B cell (primary cell): ENCODE results near the gene HIBCH. TPM values are rescaled to one million over a fixed set of nuclear protein-coding genes. Genes with fewer than 3 reads are reported as not detected.
"Not testable (repeated sequence)": the region's sequence is repeated elsewhere in the genome, so short reads cannot be mapped to it uniquely, and the experiment has no call there.

Source experiments
- ATAC-seq: fragments of 200-7000 bp; cut with Tn5 transposase; one replicate; pipeline ENCODE4 v1.10.0; 2021; ENCODE audit warnings: low read depth, mild to moderate bottlenecking, moderate number of reproducible peaks, moderate library complexity
- CTCF ChIA-PET: fragments of 350-600 bp; sonication (Branson Sonifier 250); formaldehyde crosslinking; loops from one replicate; lab custom pipeline; 2021; ENCODE audit warnings: antibody characterized with exemption, inconsistent platforms; lab: Charles Lee
- POLR2A ChIA-PET: fragments of 350-600 bp; sonication (Branson Sonifier 250); formaldehyde crosslinking; loops from one replicate; lab custom pipeline; 2021; ENCODE audit warnings: antibody characterized with exemption; lab: Charles Lee
- DNase-seq: peaks from one replicate; pipeline ENCODE4 v3.0.0; 2013
- H2AFZ ChIP-seq: 2 replicates; pipeline ENCODE4 v1.6.1; 2012; ENCODE audit warnings: mild to moderate bottlenecking, low read depth, low read length; ENCODE audit not compliant: insufficient read depth, poor library complexity, severe bottlenecking
- H3K27ac ChIP-seq, 2 donors: 1 replicate in 1 of 2; 2 replicates in 1 of 2; pipeline ENCODE4 v1.5.1; 2012 to 2013; ENCODE audit warnings: low read length in 2 of 2, mild to moderate bottlenecking in 2 of 2, moderate library complexity in 1 of 2
- H3K27me3 ChIP-seq, 4 experiments: fragments of 200-600 bp in 1 of 4; sonication (generic) in 1 of 4; replicated peaks in 1 of 4; 1 replicate in 2 of 4; 2 replicates in 2 of 4; pipeline versions ENCODE4 v1.6.1 to v1.7.0; 2013 to 2016; ENCODE audit warnings: low read length in 3 of 4, mild to moderate bottlenecking in 2 of 4, mixed read lengths in 1 of 4, moderate library complexity in 1 of 4; ENCODE audit not compliant: insufficient read depth in 4 of 4, control insufficient read depth in 3 of 4; ENCODE audit errors: control extremely low read depth in 1 of 4
- H3K36me3 ChIP-seq, 2 experiments: replicated peaks in 1 of 2; 1 replicate in 1 of 2; 2 replicates in 1 of 2; pipeline versions ENCODE4 v1.6.1 to v1.7.1; 2013; ENCODE audit warnings: low read length in 1 of 2; ENCODE audit not compliant: insufficient read depth in 2 of 2, control insufficient read depth in 1 of 2; ENCODE audit errors: control extremely low read depth in 1 of 2, extremely low read depth in 1 of 2
- H3K4me1 ChIP-seq, 2 donors: fragments of 200-600 bp in 1 of 2; sonication (generic) in 1 of 2; 1 replicate in 1 of 2; 2 replicates in 1 of 2; pipeline versions ENCODE4 v1.5.1 to v1.6.1; 2013 to 2017; ENCODE audit warnings: low read length in 2 of 2; ENCODE audit not compliant: control insufficient read depth in 2 of 2, insufficient read depth in 2 of 2
- H3K4me2 ChIP-seq: replicated peaks from 2 replicates; pipeline ENCODE3; 2012; ENCODE audit warnings: mild to moderate bottlenecking, low read depth, low read length; ENCODE audit not compliant: poor library complexity, severe bottlenecking
- H3K4me3 ChIP-seq, 5 experiments: fragments of 200-600 bp in 1 of 5; sonication (generic) in 1 of 5; 1 replicate in 3 of 5; 2 replicates in 2 of 5; pipeline versions ENCODE4 v1.5.1 to v1.7.0; 2011 to 2016; ENCODE audit warnings: low read length in 4 of 5, mild to moderate bottlenecking in 4 of 5, low read depth in 2 of 5, control low read depth in 1 of 5, moderate library complexity in 1 of 5; ENCODE audit not compliant: insufficient read depth in 1 of 5; ENCODE audit errors: control extremely low read depth in 1 of 5, extremely low read depth in 1 of 5
- H3K79me2 ChIP-seq: fragments of 200-600 bp; sonication (generic); one replicate; pipeline ENCODE4 v1.6.0; 2016; ENCODE audit warnings: low read length; ENCODE audit not compliant: control insufficient read depth, insufficient read depth
- H3K9ac ChIP-seq: fragments of 200-600 bp; sonication (generic); 2 replicates; pipeline ENCODE4 v1.6.1; 2017; ENCODE audit warnings: mild to moderate bottlenecking, low read length, moderate library complexity
- H3K9me3 ChIP-seq, 3 donors: one replicate each; pipeline versions ENCODE4 v1.6.1 to v1.7.1; 2013; ENCODE audit warnings: low read length in 2 of 3; ENCODE audit not compliant: control insufficient read depth in 2 of 3, insufficient read depth in 1 of 3; ENCODE audit errors: control extremely low read depth in 1 of 3
- H4K20me1 ChIP-seq: 2 replicates; pipeline ENCODE4 v1.6.0; 2012; ENCODE audit warnings: mild to moderate bottlenecking, low read length; ENCODE audit not compliant: insufficient read depth, control insufficient read depth, poor library complexity, severe bottlenecking
- H3K27ac Mint-ChIP-seq: one replicate; pipeline ENCODE4 v1.8.0; 2021; ENCODE audit warnings: mixed read lengths
- H3K27me3 Mint-ChIP-seq: one replicate; pipeline ENCODE4 v1.8.0; 2021; ENCODE audit warnings: mixed read lengths
- H3K4me1 Mint-ChIP-seq: one replicate; pipeline ENCODE4 v1.8.0; 2021; ENCODE audit warnings: mixed read lengths
- H3K4me3 Mint-ChIP-seq: one replicate; pipeline ENCODE4 v1.8.0; 2021; ENCODE audit warnings: mixed read lengths
- H3K9me3 Mint-ChIP-seq: one replicate; pipeline ENCODE4 v1.8.0; 2022; ENCODE audit warnings: mixed read lengths; ENCODE audit not compliant: insufficient read depth
- CTCF ChIP-seq: fragments of 200-600 bp; IDR thresholded peaks from one replicate; pipeline ENCODE4 v1.8.0; 2022; ENCODE audit warnings: antibody characterized with exemption, mild to moderate bottlenecking
- EZH2 ChIP-seq: IDR thresholded peaks from 2 replicates; pipeline ENCODE4 v1.6.1; 2012; ENCODE audit warnings: borderline replicate concordance, low read depth, mild to moderate bottlenecking, moderate library complexity, low read length; ENCODE audit not compliant: insufficient read depth, poor library complexity, severe bottlenecking
- WGBS: methylation state at CpG from one replicate; pipeline ENCODE4 v1.1.5; 2013; ENCODE audit warnings: missing lambda C conversion rate; ENCODE audit not compliant: insufficient coverage; 5-methylcytosine and 5-hydroxymethylcytosine counted together
- intact Hi-C: fragments of 100-400 bp; cut with micrococcal nuclease; formaldehyde crosslinking; loops from one replicate; pipeline ENCODE4 v1.10.0; 2022
- polyA plus RNA-seq: library from polyadenylated mRNA; depleted of rRNA; stranded (reverse); fragments of >200 nt; gene quantifications from 2 replicates; pipeline ENCODE4 v1.2.3, GENCODE V29; 2012
- total RNA-seq, 2 donors: library from RNA; stranded (reverse); fragments of 120-200 nt in 1 of 2; gene quantifications; 1 replicate in 1 of 2; 2 replicates in 1 of 2; pipeline versions ENCODE4 v1.2.3 to v1.2.4, GENCODE V29; 2013 to 2022

HIBCH gene
- total and polyA plus RNA-seq, 2 donors (not counting 1 experiment from before 2014, with no cell fraction given), result 5.6 to 30.2 TPM

GRCh38 chr2:190313880-190314279, 5.7 kb downstream of the HIBCH start:
- H3K4me1 Mint-ChIP-seq, result peaks cover 28% of the 10 kb centered on the region
- Histone ChIP-seq H3K36me3 (peaks cover 3 to 17% of the 10 kb centered on the region in 2 experiments), H3K4me2 (no peak overlapping the region), H3K27me3 (no peaks in the 10 kb centered on the region), H4K20me1 (peaks cover 8% of the 10 kb centered on the region), H3K9ac (no peak overlapping the region), H3K27ac (no peak overlapping the region), H3K4me1 (peaks cover 9 to 17% of the 10 kb centered on the region in 2 donors), H2AFZ (no peak overlapping the region), H3K79me2 (peaks cover 76% of the 10 kb centered on the region), H3K4me3 (no peak overlapping the region), H3K9me3 (no peaks in the 10 kb centered on the region)
- H3K27ac Mint-ChIP-seq, result no peak overlapping the region
- TF ChIP-seq EZH2 (no peak), CTCF (no peak)
- no peak for DNase-seq
- no peak overlapping the region for H3K4me3 Mint-ChIP-seq
- intact Hi-C loops, result loop anchor here (2.0 kb wide), 1 partner anchor 225 kb away; no protein-coding TSS in a partner anchor
- ChIA-PET POLR2A (no interaction called here), CTCF (interaction anchor here (0.8 to 1.4 kb wide), 2 partner anchors 37 to 218 kb away, joined by 3 to 4 read pairs; no protein-coding TSS in a partner anchor)
- H3K9me3 Mint-ChIP-seq, result no peaks in the 10 kb centered on the region
- no peak for ATAC-seq
- H3K27me3 Mint-ChIP-seq, result no peaks in the 10 kb centered on the region
- no CpG with 5 or more reads among the region's 1 CpG for WGBS

- POLR2A ChIA-PET, H3K27ac ChIP-seq, H3K9ac ChIP-seq, H4K20me1 ChIP-seq, H3K27me3 Mint-ChIP-seq, ATAC-seq, H3K9me3 Mint-ChIP-seq, DNase-seq, H3K9me3 ChIP-seq, H3K4me3 Mint-ChIP-seq, H3K4me2 ChIP-seq, H3K4me1 ChIP-seq, H2AFZ ChIP-seq, intact Hi-C loops, H3K4me3 ChIP-seq, H3K27me3 ChIP-seq, H3K27ac Mint-ChIP-seq: not testable (repeated sequence)
- CTCF ChIA-PET, result interaction anchor here (0.8 kb wide), 1 partner anchor 467 kb away, joined by 3 read pairs; no protein-coding TSS in a partner anchor
- peaks cover 19% of the 10 kb centered on the region for H3K4me1 Mint-ChIP-seq
- 89% methylated on average over 5 of the region's 5 CpGs for WGBS
- Histone ChIP-seq H3K36me3 (peaks cover 3 to 21% of the 10 kb centered on the region in 2 experiments), H3K79me2 (peaks cover 75% of the 10 kb centered on the region)
These were observed 7.0 kb downstream of the HIBCH start for GRCh38 chr2:190312635-190313025.
